ENCODE results near the gene CNTNAP5. TPM values are rescaled to one million over a fixed set of nuclear protein-coding genes. Genes with fewer than 3 reads are reported as not detected.

CNTNAP5 gene
- total and polyA plus RNA-seq, 2 donors (not counting 1 experiment from before 2014, with no cell fraction given), result not detected

DNA sequence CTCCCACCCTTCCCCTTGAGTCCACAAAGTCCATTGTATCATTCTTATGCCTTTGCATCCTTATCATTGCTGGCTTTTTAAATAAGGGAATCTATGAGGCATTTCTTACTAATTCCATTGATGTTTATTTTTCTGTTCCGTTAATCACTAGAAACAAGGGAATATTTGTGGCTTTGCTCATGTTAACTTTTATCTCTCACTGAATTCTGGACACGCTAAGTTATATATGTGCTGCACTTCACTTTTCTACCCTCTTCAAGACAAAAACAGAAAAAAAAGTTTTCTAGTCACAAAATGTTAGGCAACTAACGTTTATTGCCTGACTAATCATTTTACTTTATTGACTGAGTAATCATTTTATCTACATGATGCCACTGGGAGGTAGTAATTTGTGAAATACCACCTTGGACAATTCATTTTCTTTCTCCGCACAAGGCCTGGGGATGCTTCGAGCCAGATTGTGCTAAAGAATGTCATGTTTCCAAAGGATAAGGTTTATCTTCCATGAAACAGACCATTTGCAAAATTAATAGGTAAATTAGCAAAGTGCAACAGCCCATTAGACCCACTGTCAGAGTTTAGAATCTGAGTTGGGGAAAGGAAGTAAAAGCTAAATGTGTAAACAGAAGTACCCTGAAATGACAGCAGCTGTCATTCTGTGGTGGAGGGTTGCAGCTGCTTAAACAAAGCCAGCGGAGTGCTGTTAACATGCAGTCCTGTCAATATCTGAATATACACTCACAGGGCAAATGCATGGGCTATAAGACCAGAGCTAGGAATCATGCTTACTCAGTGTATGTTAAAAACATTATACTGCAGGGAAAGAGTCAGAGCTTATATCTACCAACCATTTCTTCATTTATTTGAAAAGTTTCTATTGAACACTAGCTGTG lies 658.7 kb downstream of the CNTNAP5 start:
- ChIA-PET CTCF (no interaction called here), POLR2A (no interaction called here)
- intact Hi-C loops (cut with micrococcal nuclease), result no loop called here
- Mint-ChIP-seq H3K27ac (no peak overlapping the region), H3K4me1 (no peaks in the 10 kb centered on the region), H3K27me3 (no peaks in the 10 kb centered on the region), H3K9me3 (ENCODE audit: insufficient read depth) (no peaks in the 10 kb centered on the region), H3K4me3 (no peak overlapping the region)
- TF ChIP-seq EZH2 (IDR thresholded peaks at IDR 0.05; ENCODE audit: borderline replicate concordance, insufficient read depth, low read depth, low read length, poor library complexity, severe bottlenecking), result no peak
- TF ChIP-seq, protein P1, sequence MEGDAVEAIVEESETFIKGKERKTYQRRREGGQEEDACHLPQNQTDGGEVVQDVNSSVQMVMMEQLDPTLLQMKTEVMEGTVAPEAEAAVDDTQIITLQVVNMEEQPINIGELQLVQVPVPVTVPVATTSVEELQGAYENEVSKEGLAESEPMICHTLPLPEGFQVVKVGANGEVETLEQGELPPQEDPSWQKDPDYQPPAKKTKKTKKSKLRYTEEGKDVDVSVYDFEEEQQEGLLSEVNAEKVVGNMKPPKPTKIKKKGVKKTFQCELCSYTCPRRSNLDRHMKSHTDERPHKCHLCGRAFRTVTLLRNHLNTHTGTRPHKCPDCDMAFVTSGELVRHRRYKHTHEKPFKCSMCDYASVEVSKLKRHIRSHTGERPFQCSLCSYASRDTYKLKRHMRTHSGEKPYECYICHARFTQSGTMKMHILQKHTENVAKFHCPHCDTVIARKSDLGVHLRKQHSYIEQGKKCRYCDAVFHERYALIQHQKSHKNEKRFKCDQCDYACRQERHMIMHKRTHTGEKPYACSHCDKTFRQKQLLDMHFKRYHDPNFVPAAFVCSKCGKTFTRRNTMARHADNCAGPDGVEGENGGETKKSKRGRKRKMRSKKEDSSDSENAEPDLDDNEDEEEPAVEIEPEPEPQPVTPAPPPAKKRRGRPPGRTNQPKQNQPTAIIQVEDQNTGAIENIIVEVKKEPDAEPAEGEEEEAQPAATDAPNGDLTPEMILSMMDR (IDR thresholded peaks at IDR 0.05), result no peak
- no peaks in the 10 kb centered on the region for H3K79me2 ChIP-seq (ENCODE audit: control insufficient read depth, insufficient read depth, low read length)
- no peaks in the 10 kb centered on the region for H3K4me1 ChIP-seq (ENCODE audit: control insufficient read depth in 2 of 2, insufficient read depth in 2 of 2, low read length in 2 of 2)
- H3K27me3 ChIP-seq (replicated peaks in 1 of 4; ENCODE audit: control extremely low read depth in 1 of 4, control insufficient read depth in 3 of 4, insufficient read depth in 4 of 4, low read length in 3 of 4), result no peaks in the 10 kb centered on the region
- no peak overlapping the region for H3K4me2 ChIP-seq (replicated peaks; ENCODE audit: low read depth, low read length, poor library complexity, severe bottlenecking)
- no peak overlapping the region for H3K27ac ChIP-seq (ENCODE audit: low read length in 2 of 2)
- no peak for ATAC-seq (ENCODE audit: low read depth)
- H3K36me3 ChIP-seq (replicated peaks in 1 of 2; ENCODE audit: control extremely low read depth in 1 of 2, control insufficient read depth in 1 of 2, extremely low read depth in 1 of 2, insufficient read depth in 2 of 2, low read length in 1 of 2), result no peaks in the 10 kb centered on the region
- no peak overlapping the region for H3K4me3 ChIP-seq (ENCODE audit: control extremely low read depth in 1 of 5, extremely low read depth in 1 of 5, insufficient read depth in 1 of 5, low read depth in 2 of 5, low read length in 4 of 5)
- no peak overlapping the region for H3K9ac ChIP-seq (ENCODE audit: low read length)
- WGBS (ENCODE audit: insufficient coverage), result 80% methylated on average over 1 of the region's 6 CpGs
- H3K9me3 ChIP-seq (ENCODE audit: control extremely low read depth in 1 of 3, control insufficient read depth in 2 of 3, insufficient read depth in 1 of 3, low read length in 2 of 3), result no peaks in the 10 kb centered on the region
- DNase-seq, result no peak
- H4K20me1 ChIP-seq (ENCODE audit: control insufficient read depth, insufficient read depth, low read length, poor library complexity, severe bottlenecking), result no peaks in the 10 kb centered on the region
- H2AFZ ChIP-seq (ENCODE audit: insufficient read depth, low read depth, low read length, poor library complexity, severe bottlenecking), result no peak overlapping the region

DNA sequence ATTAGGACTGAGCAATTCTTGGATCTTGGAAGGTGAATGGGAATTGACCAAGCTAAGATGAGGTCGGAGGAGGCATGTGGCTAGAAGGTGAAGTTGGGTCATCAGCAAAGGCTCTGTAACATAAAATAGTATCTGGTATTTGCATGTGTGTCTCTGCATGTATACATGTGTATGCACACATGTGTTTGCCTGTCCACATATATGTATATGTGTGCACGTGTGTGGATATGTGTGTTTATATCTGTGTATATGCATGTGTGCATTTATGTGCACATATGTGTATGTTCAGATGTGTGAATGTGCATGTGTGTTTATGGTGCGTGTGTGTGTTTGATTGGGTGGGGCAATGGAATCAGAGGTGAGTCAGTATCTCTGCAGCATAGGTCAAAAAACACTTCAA lies 664.3 kb downstream of the CNTNAP5 start:
- no peak overlapping the region for H3K4me3 ChIP-seq (ENCODE audit: control extremely low read depth in 1 of 5, extremely low read depth in 1 of 5, insufficient read depth in 1 of 5, low read depth in 2 of 5, low read length in 4 of 5)
- H3K4me1 ChIP-seq (ENCODE audit: control insufficient read depth in 2 of 2, insufficient read depth in 2 of 2, low read length in 2 of 2), result no peaks in the 10 kb centered on the region
- no peak for TF ChIP-seq EZH2 (IDR thresholded peaks at IDR 0.05; ENCODE audit: borderline replicate concordance, insufficient read depth, low read depth, low read length, poor library complexity, severe bottlenecking)
- TF ChIP-seq, protein P1 (IDR thresholded peaks at IDR 0.05), result no peak
- ChIA-PET POLR2A (no interaction called here), CTCF (no interaction called here)
- no peak overlapping the region for H3K4me2 ChIP-seq (replicated peaks; ENCODE audit: low read depth, low read length, poor library complexity, severe bottlenecking)
- no peak overlapping the region for H2AFZ ChIP-seq (ENCODE audit: insufficient read depth, low read depth, low read length, poor library complexity, severe bottlenecking)
- H3K9ac ChIP-seq (ENCODE audit: low read length), result no peak overlapping the region
- no peaks in the 10 kb centered on the region for H3K27me3 Mint-ChIP-seq
- no peak overlapping the region for H3K4me3 Mint-ChIP-seq
- no peaks in the 10 kb centered on the region for H3K79me2 ChIP-seq (ENCODE audit: control insufficient read depth, insufficient read depth, low read length)
- H3K4me1 Mint-ChIP-seq, result no peaks in the 10 kb centered on the region
- peaks cover 10% of the 10 kb centered on the region for H3K9me3 Mint-ChIP-seq (ENCODE audit: insufficient read depth)
- H3K27ac ChIP-seq (ENCODE audit: low read length in 2 of 2), result no peak overlapping the region
- no peak for DNase-seq
- H4K20me1 ChIP-seq (ENCODE audit: control insufficient read depth, insufficient read depth, low read length, poor library complexity, severe bottlenecking), result no peaks in the 10 kb centered on the region
- ATAC-seq (ENCODE audit: low read depth), result no peak
- H3K27ac Mint-ChIP-seq, result no peak overlapping the region
- intact Hi-C loops (cut with micrococcal nuclease), result no loop called here
- no peaks in the 10 kb centered on the region for H3K36me3 ChIP-seq (replicated peaks in 1 of 2; ENCODE audit: control extremely low read depth in 1 of 2, control insufficient read depth in 1 of 2, extremely low read depth in 1 of 2, insufficient read depth in 2 of 2, low read length in 1 of 2)
- WGBS (ENCODE audit: insufficient coverage), result 94% methylated on average over 2 of the region's 3 CpGs
- no peaks in the 10 kb centered on the region for H3K27me3 ChIP-seq (replicated peaks in 1 of 4; ENCODE audit: control extremely low read depth in 1 of 4, control insufficient read depth in 3 of 4, insufficient read depth in 4 of 4, low read length in 3 of 4)
- peaks cover 0 to 6% (median 3%) of the 10 kb centered on the region in 3 donors for H3K9me3 ChIP-seq (ENCODE audit: control extremely low read depth in 1 of 3, control insufficient read depth in 2 of 3, insufficient read depth in 1 of 3, low read length in 2 of 3)
